Muscle layer of duodenum (tissue), 2 donors: Measurements from ENCODE around the gene RTN4R.

ENCODE experiments used
- H3K27ac ChIP-seq: one replicate; pipeline ENCODE4 v1.7.0; 2013; ENCODE audit warnings: mild to moderate bottlenecking, low read length
- H3K27me3 ChIP-seq: one replicate; pipeline ENCODE4 v1.7.0; 2013; ENCODE audit warnings: low read depth, mild to moderate bottlenecking, control low read depth, low read length
- H3K36me3 ChIP-seq, 2 donors: one replicate each; pipeline ENCODE4 v1.7.0; 2013; ENCODE audit warnings: low read length in 2 of 2, control low read depth in 1 of 2, mild to moderate bottlenecking in 1 of 2; ENCODE audit not compliant: insufficient read depth in 2 of 2, control insufficient read depth in 1 of 2
- H3K4me1 ChIP-seq, 2 donors: one replicate each; pipeline ENCODE4 v1.7.0; 2013; ENCODE audit warnings: low read length in 2 of 2, mild to moderate bottlenecking in 2 of 2, control low read depth in 1 of 2, moderate library complexity in 1 of 2; ENCODE audit not compliant: insufficient read depth in 2 of 2, control insufficient read depth in 1 of 2
- H3K4me3 ChIP-seq, 2 donors: one replicate each; pipeline ENCODE4 v1.7.0; 2013; ENCODE audit warnings: low read length in 2 of 2, low read depth in 1 of 2, mild to moderate bottlenecking in 1 of 2
- H3K9me3 ChIP-seq, 2 donors: one replicate each; pipeline ENCODE4 v1.7.0; 2013; ENCODE audit warnings: low read length in 2 of 2, control low read depth in 1 of 2, mild to moderate bottlenecking in 1 of 2; ENCODE audit not compliant: control insufficient read depth in 1 of 2
- donor health status: healthy.

The RTN4R gene

DNA sequence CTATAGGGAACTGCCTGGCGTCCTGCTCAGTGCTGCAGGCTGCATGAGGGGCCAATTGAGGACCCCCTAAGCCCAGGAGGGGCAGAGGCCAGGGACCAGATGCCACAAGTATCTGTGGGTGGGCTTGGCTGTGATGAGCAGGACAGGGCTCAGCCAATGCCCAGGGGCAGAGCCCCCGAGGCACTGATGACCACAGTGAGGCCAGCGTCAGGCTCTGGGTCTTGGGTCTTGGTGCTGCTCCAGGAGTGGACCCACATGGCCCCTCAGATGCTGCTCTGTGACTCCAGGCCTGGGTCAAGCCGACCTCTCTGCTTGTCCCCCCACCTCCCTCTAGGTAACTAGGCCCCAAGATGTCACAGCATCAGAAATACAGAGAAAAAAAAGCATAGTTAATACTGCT is 50.6 kb downstream of the RTN4R start:
- H3K27ac ChIP-seq = no peak overlapping the region
- H3K27me3 ChIP-seq = no peaks in the 10 kb centered on the region
- H3K9me3 ChIP-seq = no peaks in the 10 kb centered on the region
- H3K36me3 ChIP-seq = no peaks in the 10 kb centered on the region
- H3K4me3 ChIP-seq = no peak overlapping the region
- H3K4me1 ChIP-seq = no peaks in the 10 kb centered on the region

GRCh38 chr22:20216863-20217499 is 51.1 kb downstream of the RTN4R start:
- Histone ChIP-seq H3K36me3 (no peaks in the 10 kb centered on the region), H3K27me3 (no peaks in the 10 kb centered on the region), H3K27ac (no peak overlapping the region), H3K4me1 (peaks cover 0 to 2% of the 10 kb centered on the region in 2 donors), H3K9me3 (no peaks in the 10 kb centered on the region), H3K4me3 (no peak overlapping the region)

- Histone ChIP-seq H3K27me3 (no peaks in the 10 kb centered on the region), H3K36me3 (no peaks in the 10 kb centered on the region), H3K4me3 (no peak overlapping the region), H3K27ac (no peak overlapping the region), H3K4me1 (peaks cover 0 to 13% of the 10 kb centered on the region in 2 donors), H3K9me3 (no peaks in the 10 kb centered on the region)
Observed at GRCh38 chr22:20215742-20216141, 52.4 kb downstream of the RTN4R start.

DNA sequence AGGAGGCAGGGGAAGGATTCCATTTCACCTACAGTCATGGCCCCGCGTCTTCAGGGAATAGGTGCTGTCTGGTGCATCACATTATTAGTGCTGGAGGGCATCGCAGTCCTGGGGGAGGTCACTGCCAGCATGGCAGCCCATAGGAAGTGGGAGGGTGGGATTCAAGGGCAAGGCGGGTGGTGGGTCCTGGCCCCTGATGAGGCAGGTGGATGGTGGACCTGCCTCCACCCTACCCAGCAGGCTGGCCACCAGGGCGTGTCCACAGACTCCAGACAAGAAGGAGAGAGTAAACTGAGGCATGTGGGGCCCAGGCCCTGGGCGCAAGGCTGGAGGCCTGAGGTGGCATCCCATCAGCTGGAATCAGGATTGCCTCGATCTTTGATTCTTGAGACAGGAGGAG is 53.3 kb downstream of the RTN4R start:
- Histone ChIP-seq H3K4me1 (peaks cover 0 to 13% of the 10 kb centered on the region in 2 donors), H3K4me3 (no peak overlapping the region), H3K27me3 (no peaks in the 10 kb centered on the region), H3K9me3 (no peaks in the 10 kb centered on the region), H3K27ac (no peak overlapping the region), H3K36me3 (no peaks in the 10 kb centered on the region)

DNA sequence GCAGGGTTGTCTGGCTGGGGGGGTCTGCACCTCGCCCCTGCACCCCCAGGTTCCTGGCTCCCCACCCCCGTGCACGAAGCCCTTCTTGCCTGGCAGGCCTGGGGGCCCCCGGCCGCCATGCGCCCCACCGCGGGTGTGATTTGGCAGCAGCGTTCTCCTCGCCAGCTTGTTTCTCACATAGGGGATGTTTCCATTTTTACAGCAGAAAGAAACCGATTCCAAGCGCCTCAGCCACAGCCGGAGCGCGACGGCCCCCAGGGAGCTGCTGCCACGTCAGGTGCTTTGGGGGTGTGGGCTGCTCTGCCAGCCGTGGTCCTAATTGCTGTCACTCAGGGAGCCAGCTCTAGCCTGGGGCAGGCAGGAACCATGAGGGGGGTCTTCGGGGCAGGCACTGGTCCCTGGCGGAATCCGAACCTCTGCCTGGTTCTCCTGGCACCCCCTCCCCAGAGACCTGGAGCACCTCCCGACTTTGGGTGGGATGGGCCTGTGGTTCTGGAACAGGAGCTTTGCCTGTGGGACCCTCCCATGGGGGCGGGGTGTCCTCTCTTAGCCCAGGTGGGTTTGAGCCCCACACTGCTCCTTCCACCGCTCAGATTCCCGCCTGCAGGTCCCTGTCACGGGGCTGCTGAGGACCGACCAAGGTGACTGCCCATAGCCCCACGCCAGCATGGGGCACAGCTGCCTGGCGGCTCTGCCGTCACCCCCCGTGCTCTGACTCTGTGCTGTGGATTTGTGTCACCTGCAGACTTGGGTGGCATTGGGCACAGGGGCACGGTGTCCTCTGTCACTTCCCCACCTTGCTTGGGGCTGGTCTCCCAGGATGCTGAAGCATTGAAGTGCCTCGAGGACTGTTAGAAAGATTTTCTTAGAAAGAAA is 54.0 kb downstream of the RTN4R start:
- Histone ChIP-seq H3K4me1 (peaks cover 0 to 13% of the 10 kb centered on the region in 2 donors), H3K4me3 (no peak overlapping the region), H3K36me3 (no peaks in the 10 kb centered on the region), H3K27ac (no peak overlapping the region), H3K27me3 (no peaks in the 10 kb centered on the region), H3K9me3 (no peaks in the 10 kb centered on the region)

GRCh38 chr22:20212754-20213699 is 55.1 kb downstream of the RTN4R start:
- H3K36me3 ChIP-seq = no peaks in the 10 kb centered on the region
- H3K4me1 ChIP-seq = peaks cover 0 to 13% of the 10 kb centered on the region in 2 donors
- no peaks in the 10 kb centered on the region for H3K27me3 ChIP-seq
- no peak overlapping the region for H3K4me3 ChIP-seq
- no peak overlapping the region for H3K27ac ChIP-seq
- no peaks in the 10 kb centered on the region for H3K9me3 ChIP-seq

- peaks cover 0 to 19% of the 10 kb centered on the region in 2 donors for H3K4me1 ChIP-seq
- H3K27ac ChIP-seq = no peak overlapping the region
- no peaks in the 10 kb centered on the region for H3K27me3 ChIP-seq
- H3K36me3 ChIP-seq = no peaks in the 10 kb centered on the region
- no peak overlapping the region for H3K4me3 ChIP-seq
- H3K9me3 ChIP-seq = no peaks in the 10 kb centered on the region
Observed at GRCh38 chr22:20211997-20212753, 55.9 kb downstream of the RTN4R start.

DNA sequence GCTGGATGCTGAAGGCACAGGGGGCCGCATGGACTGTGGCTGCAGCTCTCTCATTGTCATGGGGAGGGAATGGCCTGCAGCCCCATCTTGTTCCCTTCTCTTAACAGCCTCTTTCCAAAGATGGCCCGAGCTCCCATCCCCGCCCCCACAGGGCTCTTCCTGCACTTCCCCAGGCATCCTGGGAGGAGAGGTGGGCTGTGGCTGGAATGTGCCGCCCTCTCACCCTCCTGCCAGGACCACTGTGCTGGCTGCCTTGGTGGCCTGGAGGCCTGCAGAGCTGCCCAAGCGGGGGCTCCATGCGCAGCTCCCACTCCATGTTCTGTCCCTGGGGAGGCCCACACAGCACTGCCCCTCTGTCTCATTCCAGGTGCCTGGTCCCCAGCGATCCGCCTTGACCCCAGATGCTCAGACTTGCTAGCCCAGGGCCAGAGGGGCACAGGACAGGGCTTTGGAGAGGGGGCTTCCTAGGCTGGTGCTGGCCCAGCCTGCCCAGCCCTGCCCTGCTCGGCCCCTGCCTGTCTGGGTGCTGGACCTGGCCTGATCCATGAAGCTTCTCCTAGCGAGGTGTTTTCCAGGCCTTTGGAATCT is 56.6 kb downstream of the RTN4R start:
- Histone ChIP-seq H3K27me3 (no peaks in the 10 kb centered on the region), H3K27ac (no peak overlapping the region), H3K4me3 (no peak overlapping the region), H3K36me3 (no peaks in the 10 kb centered on the region), H3K9me3 (no peaks in the 10 kb centered on the region), H3K4me1 (peaks cover 0 to 23% of the 10 kb centered on the region in 2 donors)

- Histone ChIP-seq H3K36me3 (no peaks in the 10 kb centered on the region), H3K9me3 (no peaks in the 10 kb centered on the region), H3K4me1 (peaks cover 0 to 24% of the 10 kb centered on the region in 2 donors), H3K4me3 (no peak overlapping the region), H3K27ac (no peak overlapping the region), H3K27me3 (no peaks in the 10 kb centered on the region)
Observed at GRCh38 chr22:20210473-20211059, 57.6 kb downstream of the RTN4R start.

GRCh38 chr22:20209761-20210250 is 58.3 kb downstream of the RTN4R start:
- Histone ChIP-seq H3K4me3 (no peak overlapping the region), H3K4me1 (peaks cover 0 to 31% of the 10 kb centered on the region in 2 donors), H3K27ac (no peak overlapping the region), H3K36me3 (no peaks in the 10 kb centered on the region), H3K9me3 (no peaks in the 10 kb centered on the region), H3K27me3 (no peaks in the 10 kb centered on the region)
